ENCODE measurements around the gene PTTG1IP2. TPM values are rescaled to one million over a fixed set of nuclear protein-coding genes. Genes with fewer than 3 reads are reported as not detected.

PTTG1IP2 gene
- total RNA-seq = not detected

DNA sequence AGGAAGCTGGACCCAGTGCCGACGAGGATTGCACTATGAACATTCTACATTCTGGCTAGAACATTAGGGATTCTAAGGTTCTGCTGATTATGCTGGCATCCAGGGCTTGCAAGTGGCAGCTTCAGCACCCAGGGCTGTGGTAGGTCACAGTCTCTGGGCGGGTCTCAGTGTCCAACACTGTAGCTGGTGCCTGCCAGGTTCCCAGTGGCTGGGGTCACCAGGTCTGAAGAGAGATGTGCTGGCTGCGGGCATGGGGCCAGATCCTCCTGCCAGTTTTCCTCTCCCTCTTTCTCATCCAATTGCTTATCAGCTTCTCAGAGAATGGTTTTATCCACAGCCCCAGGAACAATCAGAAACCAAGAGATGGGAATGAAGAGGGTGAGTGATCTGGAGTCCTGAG is at the start of gene PTTG1IP2:
Gene PTTG1IP2 (plus strand): TSS at position 86 of the 400 bp plus-strand sequence. CDS start 148 bp downstream, at position 234.
- TF ChIP-seq POLR2A (IDR thresholded peaks at IDR 0.05) = no peak
- TF ChIP-seq, protein P1, sequence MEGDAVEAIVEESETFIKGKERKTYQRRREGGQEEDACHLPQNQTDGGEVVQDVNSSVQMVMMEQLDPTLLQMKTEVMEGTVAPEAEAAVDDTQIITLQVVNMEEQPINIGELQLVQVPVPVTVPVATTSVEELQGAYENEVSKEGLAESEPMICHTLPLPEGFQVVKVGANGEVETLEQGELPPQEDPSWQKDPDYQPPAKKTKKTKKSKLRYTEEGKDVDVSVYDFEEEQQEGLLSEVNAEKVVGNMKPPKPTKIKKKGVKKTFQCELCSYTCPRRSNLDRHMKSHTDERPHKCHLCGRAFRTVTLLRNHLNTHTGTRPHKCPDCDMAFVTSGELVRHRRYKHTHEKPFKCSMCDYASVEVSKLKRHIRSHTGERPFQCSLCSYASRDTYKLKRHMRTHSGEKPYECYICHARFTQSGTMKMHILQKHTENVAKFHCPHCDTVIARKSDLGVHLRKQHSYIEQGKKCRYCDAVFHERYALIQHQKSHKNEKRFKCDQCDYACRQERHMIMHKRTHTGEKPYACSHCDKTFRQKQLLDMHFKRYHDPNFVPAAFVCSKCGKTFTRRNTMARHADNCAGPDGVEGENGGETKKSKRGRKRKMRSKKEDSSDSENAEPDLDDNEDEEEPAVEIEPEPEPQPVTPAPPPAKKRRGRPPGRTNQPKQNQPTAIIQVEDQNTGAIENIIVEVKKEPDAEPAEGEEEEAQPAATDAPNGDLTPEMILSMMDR (IDR thresholded peaks at IDR 0.05) = no peak
- H3K27me3 ChIP-seq = no peaks in the 10 kb centered on the region
- H3K36me3 ChIP-seq = no peaks in the 10 kb centered on the region
- no peak within 1 kb of the TSS for H3K27ac ChIP-seq
- H3K4me1 ChIP-seq = no peaks in the 10 kb centered on the region
- intact Hi-C loops (cut with DNase I) = no loop called here
- no peaks in the 10 kb centered on the region for H3K9me3 ChIP-seq
- no peak within 1 kb of the TSS for H3K4me3 ChIP-seq (replicated peaks in 1 of 3)
- WGBS, 2 donors = 91 to 93% methylated on average over 4 of the region's 4 CpGs
- no peak for DNase-seq

- no peak overlapping the region for H3K27ac ChIP-seq
- 82 to 84% methylated on average over 6 of the region's 6 CpGs for WGBS, 2 donors
- no peak for DNase-seq
- no peak overlapping the region for H3K4me3 ChIP-seq (replicated peaks in 1 of 3)
- intact Hi-C loops (cut with DNase I) = loop anchor here (10.0 kb wide), 2 partner anchors 177 to 257 kb away; partner anchors contain the start of gene CFAP69
- H3K27me3 ChIP-seq = no peaks in the 10 kb centered on the region
- no peaks in the 10 kb centered on the region for H3K4me1 ChIP-seq
- H3K36me3 ChIP-seq = no peaks in the 10 kb centered on the region
- H3K9me3 ChIP-seq = no peaks in the 10 kb centered on the region
- TF ChIP-seq, protein P1 (IDR thresholded peaks at IDR 0.05) = no peak
- TF ChIP-seq POLR2A (IDR thresholded peaks at IDR 0.05) = no peak
Observed at GRCh38 chr7:90421651-90422050, 47.8 kb upstream of the PTTG1IP2 start.

DNA sequence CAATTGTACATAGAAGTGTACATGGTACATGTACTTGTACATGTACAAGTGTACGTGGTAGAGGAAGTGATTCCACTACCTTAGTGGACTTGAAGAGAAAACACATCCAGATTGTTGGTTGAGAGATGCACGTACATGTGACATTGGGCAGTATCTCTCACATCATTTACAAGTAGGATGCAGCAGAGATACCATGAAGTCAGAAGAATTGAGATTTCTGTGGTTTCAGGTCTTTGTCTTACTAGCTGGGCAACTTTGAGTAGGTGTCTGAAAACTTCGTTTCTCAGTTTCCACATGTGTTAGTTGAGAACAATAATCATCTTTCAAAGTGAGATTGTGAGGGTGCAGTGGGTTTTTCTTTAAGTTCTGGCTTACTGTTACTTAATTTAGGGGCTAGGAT is 44.7 kb upstream of the PTTG1IP2 start:
- TF ChIP-seq POLR2A (IDR thresholded peaks at IDR 0.05) = no peak
- TF ChIP-seq, protein P1 (IDR thresholded peaks at IDR 0.05) = no peak
- Histone ChIP-seq H3K9me3 (no peaks in the 10 kb centered on the region), H3K4me1 (no peaks in the 10 kb centered on the region), H3K27ac (no peak overlapping the region), H3K27me3 (no peaks in the 10 kb centered on the region), H3K4me3 (replicated peaks in 1 of 3) (no peak overlapping the region), H3K36me3 (no peaks in the 10 kb centered on the region)
- WGBS, 2 donors = 91% methylated on average over 3 of the region's 3 CpGs
- intact Hi-C loops (cut with DNase I) = loop anchor here (10.0 kb wide), 2 partner anchors 180 to 260 kb away; partner anchors contain the start of gene CFAP69
- DNase-seq = no peak

- Histone ChIP-seq H3K27me3 (no peaks in the 10 kb centered on the region), H3K9me3 (no peaks in the 10 kb centered on the region), H3K27ac (no peak overlapping the region), H3K4me1 (no peaks in the 10 kb centered on the region), H3K36me3 (no peaks in the 10 kb centered on the region), H3K4me3 (replicated peaks in 1 of 3) (no peak overlapping the region)
- WGBS, 2 donors = 86 to 90% methylated on average over 2 of the region's 2 CpGs
- TF ChIP-seq, protein P1 (IDR thresholded peaks at IDR 0.05) = no peak
- no peak for TF ChIP-seq POLR2A (IDR thresholded peaks at IDR 0.05)
- no peak for DNase-seq
- intact Hi-C loops (cut with DNase I) = loop anchor here (10.0 kb wide), 2 partner anchors 181 to 261 kb away; partner anchors contain the start of gene CFAP69
Observed at GRCh38 chr7:90425376-90425775, 44.1 kb upstream of the PTTG1IP2 start.

GRCh38 chr7:90430614-90431460 is 38.6 kb upstream of the PTTG1IP2 start:
- intact Hi-C loops (cut with DNase I) = no loop called here
- no peak overlapping the region for H3K27ac ChIP-seq
- H3K4me3 ChIP-seq (replicated peaks in 1 of 3) = no peak overlapping the region
- 88 to 97% methylated on average over 5 to 6 of the region's 6 CpGs for WGBS, 2 donors
- H3K36me3 ChIP-seq = no peaks in the 10 kb centered on the region
- H3K27me3 ChIP-seq = no peaks in the 10 kb centered on the region
- TF ChIP-seq POLR2A (IDR thresholded peaks at IDR 0.05) = no peak
- TF ChIP-seq, protein P1 (IDR thresholded peaks at IDR 0.05) = no peak
- H3K4me1 ChIP-seq = no peaks in the 10 kb centered on the region
- DNase-seq = no peak
- no peaks in the 10 kb centered on the region for H3K9me3 ChIP-seq

Measured in thyroid gland (tissue), 4 donors.